Panc1 (cell line): Measurements from ENCODE around the gene CDKAL1. TPM values are rescaled to one million over a fixed set of nuclear protein-coding genes. Genes with fewer than 3 reads are reported as not detected.

Source experiments
- ATAC-seq: fragments of 200-7000 bp; cut with Tn5 transposase; 2 replicates; pipeline ENCODE4 v1.9.1; 2020; ENCODE audit warnings: mild to moderate bottlenecking, moderate library complexity
- BruUV-seq: library from RNA; stranded (reverse); fragments of 400-500 nt; replicated peaks from 2 replicates; lab custom pipeline; 2021; lab: Mats Ljungman, UMichigan
- CTCF ChIA-PET: fragments of 300-600 bp; sonication (Branson Sonifier 250); formaldehyde crosslinking; loops from one replicate; lab custom pipeline; 2022; ENCODE audit warnings: antibody characterized with exemption; lab: Charles Lee
- POLR2A ChIA-PET: fragments of 300-600 bp; sonication (Branson Sonifier 250); formaldehyde crosslinking; loops from one replicate; lab custom pipeline; 2022; ENCODE audit warnings: antibody characterized with exemption; lab: Charles Lee
- DNase-seq: peaks from one replicate; pipeline ENCODE4 v3.0.0-alpha.2; 2010; ENCODE audit warnings: low read depth, low spot score
- H3K27ac ChIP-seq: 2 replicates; pipeline ENCODE4 v1.5.1; 2011; ENCODE audit warnings: mild to moderate bottlenecking, low read length, inconsistent platforms
- H3K27me3 ChIP-seq: fragments of 200-500 bp; sonication (Bioruptor generic); 2 replicates; pipeline ENCODE4 v1.6.0; 2014; ENCODE audit warnings: low read length, inconsistent platforms; ENCODE audit not compliant: control insufficient read depth, insufficient read depth
- H3K36me3 ChIP-seq: fragments of 200-500 bp; sonication (Bioruptor generic); 2 replicates; pipeline ENCODE4 v1.5.1; 2014; ENCODE audit warnings: inconsistent platforms, mild to moderate bottlenecking, low read length, moderate library complexity; ENCODE audit not compliant: control insufficient read depth, insufficient read depth
- H3K4me1 ChIP-seq: 2 replicates; pipeline ENCODE4 v1.5.1; 2011; ENCODE audit warnings: inconsistent platforms, mild to moderate bottlenecking, low read length, moderate library complexity; ENCODE audit not compliant: control insufficient read depth, insufficient read depth
- H3K4me3 ChIP-seq, 2 experiments: 2 replicates each; pipeline ENCODE4 v1.5.1; 2011 to 2012; ENCODE audit warnings: low read depth in 2 of 2, low read length in 2 of 2, mild to moderate bottlenecking in 2 of 2, inconsistent platforms in 1 of 2, moderate library complexity in 1 of 2
- H3K9me3 ChIP-seq: fragments of 200-500 bp; sonication (Bioruptor generic); 2 replicates; pipeline ENCODE4 v1.5.1; 2014; ENCODE audit warnings: low read depth, mild to moderate bottlenecking, inconsistent platforms, low read length, moderate library complexity; ENCODE audit not compliant: control insufficient read depth, insufficient read depth
- CTCF ChIP-seq: fragments of 450-650 bp; IDR thresholded peaks from 2 replicates; pipeline ENCODE4 v1.5.1; 2017; ENCODE audit warnings: mild to moderate bottlenecking
- POLR2AphosphoS5 ChIP-seq: IDR thresholded peaks from 2 replicates; pipeline ENCODE4 v1.6.1; 2012; ENCODE audit warnings: mild to moderate bottlenecking, low read depth, low read length, moderate library complexity
- REST ChIP-seq, 2 experiments: IDR thresholded peaks; 2 replicates each; pipeline ENCODE4 v1.6.1; 2011 to 2012; ENCODE audit warnings: low read depth in 2 of 2, control low read depth in 1 of 2, low read length in 1 of 2, mild to moderate bottlenecking in 1 of 2, moderate library complexity in 1 of 2; ENCODE audit not compliant: insufficient read depth in 1 of 2
- SIN3A ChIP-seq: IDR thresholded peaks from 2 replicates; pipeline ENCODE4 v1.6.1; 2012; ENCODE audit warnings: low read depth, mild to moderate bottlenecking, low read length, moderate library complexity, borderline replicate concordance; ENCODE audit not compliant: insufficient read depth
- TCF7L2 ChIP-seq: IDR thresholded peaks from 2 replicates; pipeline ENCODE4 v1.6.1; 2011; ENCODE audit warnings: mild to moderate bottlenecking, low read depth, low read length, inconsistent platforms
- in situ Hi-C: cut with HindIII; loops from 2 replicates; pipeline ENCODE4 v1.10.0; 2016; ENCODE audit warnings: low sequenced_read_pairs, low pct_unique_long_range_greater_than_20kb
- intact Hi-C: fragments of 100-400 bp; cut with micrococcal nuclease; formaldehyde crosslinking; loops from one replicate; pipeline ENCODE4 v1.10.0; 2022; ENCODE audit not compliant: unreplicated experiment
- total RNA-seq: library from RNA; stranded (reverse); gene quantifications from one replicate; pipeline ENCODE4 v1.2.1, GENCODE V29; 2021; ENCODE audit not compliant: unreplicated experiment

CDKAL1 gene
- total RNA-seq, 1 experiment from 2014 or later = 14.5 TPM

- DNase-seq (no peak), ATAC-seq (no peak)
- H3K4me1 ChIP-seq = no peaks in the 10 kb centered on the region
- BruUV-seq = no TSS peak
- H3K4me3 ChIP-seq = no peak overlapping the region
- no peak overlapping the region for H3K27ac ChIP-seq
- H3K27me3 ChIP-seq = no peaks in the 10 kb centered on the region
- ChIA-PET POLR2A (interaction anchor here (0.5 kb wide), 1 partner anchor 374 kb away, joined by 27 read pairs; no protein-coding TSS in a partner anchor), CTCF (no interaction called here)
- intact Hi-C loops = no loop called here
- no peaks in the 10 kb centered on the region for H3K36me3 ChIP-seq
- no peaks in the 10 kb centered on the region for H3K9me3 ChIP-seq
- TF ChIP-seq REST (IDR thresholded peaks at IDR 0.05; ENCODE audit: insufficient read depth in 1 of 2, low read depth in 2 of 2, low read length in 1 of 2) = no peak
- no peak for TF ChIP-seq TCF7L2
- TF ChIP-seq SIN3A = no peak
- TF ChIP-seq CTCF = no peak
- no peak for TF ChIP-seq POLR2AphosphoS5
- in situ Hi-C loops = no loop called here
These were observed 680.6 kb downstream of the CDKAL1 start for GRCh38 chr6:21214738-21215448.

- Histone ChIP-seq H3K4me1 (no peaks in the 10 kb centered on the region), H3K27ac (no peak overlapping the region), H3K27me3 (no peaks in the 10 kb centered on the region), H3K4me3 (no peak overlapping the region), H3K36me3 (no peaks in the 10 kb centered on the region), H3K9me3 (no peaks in the 10 kb centered on the region)
- intact Hi-C loops = no loop called here
- in situ Hi-C loops = no loop called here
- no TSS peak for BruUV-seq
- DNase-seq (no peak), ATAC-seq (no peak)
- ChIA-PET CTCF (no interaction called here), POLR2A (no interaction called here)
- TF ChIP-seq REST (IDR thresholded peaks at IDR 0.05; ENCODE audit: insufficient read depth in 1 of 2, low read depth in 2 of 2, low read length in 1 of 2) (no peak), POLR2AphosphoS5 (no peak), TCF7L2 (no peak), CTCF (no peak)
These were observed 685.0 kb downstream of the CDKAL1 start for GRCh38 chr6:21219241-21219640.
